Cardiac septum (tissue), 1 donor: Measurements from ENCODE around the gene FUT3. TPM values are rescaled to one million over a fixed set of nuclear protein-coding genes. Genes with fewer than 3 reads are reported as not detected.
A peak's percentile ranks its signal among the peaks of the same experiment; 100 is the strongest.
"Not testable (repeated sequence)": the region's sequence is repeated elsewhere in the genome, so short reads cannot be mapped to it uniquely, and the experiment has no call there.

ENCODE experiments used
- DNase-seq: peaks from one replicate; pipeline ENCODE4 v3.0.0-alpha.2; 2020; ENCODE audit warnings: low spot score
- intact Hi-C: fragments of 100-400 bp; cut with DNase I; formaldehyde crosslinking; loops from one replicate; pipeline ENCODE4 v1.14.0; 2022
- total RNA-seq: library from RNA; stranded (reverse); fragmentation: NEBNext Ultra II Directional; extraction: Animal tissue kit (Norgen Biotek cat#: 25700); gene quantifications from one replicate; pipeline ENCODE4 v1.2.1, GENCODE V29; 2021
- donor health status: DM: no; HTN: no; CAD: no.

Gene FUT3
- total RNA-seq, 1 donor from 2014 or later: not detected

DNA sequence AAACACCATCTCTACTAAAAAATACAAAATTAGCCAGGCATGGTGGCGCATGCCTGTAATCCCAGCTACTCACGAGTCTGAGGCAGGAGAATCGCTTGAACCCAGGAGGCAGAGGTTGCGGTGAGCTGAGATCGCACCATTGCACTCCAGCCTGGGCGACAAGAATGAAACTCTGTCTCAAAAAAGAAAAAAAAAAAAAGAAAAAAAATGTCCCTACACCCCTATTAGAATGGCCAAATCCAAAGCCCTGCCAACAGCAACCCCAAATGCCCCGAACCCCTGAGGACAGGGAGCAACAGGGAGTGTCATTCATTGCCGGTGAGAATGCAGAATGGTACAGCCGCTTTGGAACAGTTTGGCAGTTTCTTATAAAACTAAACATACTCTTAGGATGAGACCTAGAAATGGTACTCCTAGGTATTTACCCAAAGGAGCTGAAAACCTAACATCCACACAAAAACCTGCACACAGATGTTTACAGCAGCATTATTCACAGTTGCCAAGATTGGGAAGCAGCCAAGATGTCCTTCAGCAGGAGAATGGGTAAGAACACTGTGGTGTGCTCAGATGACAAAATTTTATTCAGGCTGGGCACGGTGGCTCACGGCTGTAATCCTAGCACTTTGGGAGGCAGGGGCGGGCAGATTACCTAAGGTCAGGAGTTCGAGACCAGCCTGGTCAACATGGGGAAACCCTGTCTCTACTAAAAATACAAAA, 32.1 kb upstream of the FUT3 start:
- DNase-seq, intact Hi-C loops: not testable (repeated sequence)

DNA sequence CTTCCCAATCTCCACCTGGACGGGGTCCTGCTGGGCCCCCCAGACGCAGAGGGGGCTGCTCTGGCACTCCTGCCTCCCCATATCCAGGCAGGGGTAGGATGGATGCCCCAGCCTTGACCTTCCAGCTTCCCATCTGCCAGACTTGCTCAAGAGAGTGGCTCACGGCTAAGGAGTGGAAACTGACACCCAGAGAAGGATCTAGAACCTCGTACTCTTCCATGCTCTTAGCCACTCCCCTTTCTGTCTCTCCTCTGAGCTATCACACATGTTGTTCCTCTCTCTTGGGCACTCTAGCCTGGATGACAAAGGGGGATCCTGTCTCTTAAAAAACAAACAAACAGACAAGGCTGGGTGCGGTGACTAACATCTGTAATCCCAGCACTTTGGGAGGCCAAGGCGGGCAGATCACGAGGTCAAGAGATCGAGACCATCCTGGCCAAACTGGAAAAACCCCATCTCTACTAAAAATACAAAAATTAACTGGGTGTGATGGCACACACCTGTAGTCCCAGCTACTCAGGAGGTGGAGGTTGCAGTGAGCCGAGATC, 31.2 kb upstream of the FUT3 start:
- intact Hi-C loops: no loop called here

DNA sequence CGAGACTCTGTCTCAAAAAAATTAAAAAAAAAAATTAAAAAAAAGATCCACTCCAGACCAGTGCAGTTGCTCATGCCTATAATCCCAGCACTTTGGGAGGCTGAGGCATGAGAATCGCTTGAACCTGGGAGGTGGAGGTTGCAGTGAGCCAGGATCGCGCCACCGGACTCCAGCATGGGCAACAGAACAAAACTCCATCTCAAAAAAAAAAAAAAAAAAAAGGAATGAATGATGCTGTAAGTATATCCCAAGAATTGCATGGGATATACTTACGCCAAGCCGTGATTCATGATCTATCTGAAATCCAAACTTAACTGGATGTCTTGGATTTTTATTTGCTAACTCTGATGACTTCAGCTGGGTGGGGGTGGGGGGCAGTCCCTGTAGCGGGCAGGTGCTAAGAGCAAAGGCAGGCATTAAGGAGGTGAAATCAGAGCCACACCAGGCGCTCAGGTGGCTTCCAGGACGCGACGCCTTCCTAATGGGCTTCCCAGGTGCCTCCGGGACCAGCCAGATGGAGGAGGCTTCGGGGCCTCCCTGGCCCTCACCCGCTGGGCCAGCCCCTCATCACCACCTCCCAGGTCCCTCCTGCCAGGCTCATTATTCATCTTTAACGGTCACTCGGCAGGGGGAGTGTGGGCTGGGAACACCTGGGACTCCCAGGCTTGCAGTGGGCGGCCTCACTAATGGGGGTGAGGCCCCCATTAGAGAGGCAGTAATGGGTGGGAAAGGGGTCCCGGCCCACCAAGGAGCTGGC, 30.5 kb upstream of the FUT3 start:
- intact Hi-C loops: no loop called here
- DNase-seq: no peak

More for the DNA sequence above, 31.2 kb upstream of the FUT3 start:
- DNase-seq: no peak

DNA sequence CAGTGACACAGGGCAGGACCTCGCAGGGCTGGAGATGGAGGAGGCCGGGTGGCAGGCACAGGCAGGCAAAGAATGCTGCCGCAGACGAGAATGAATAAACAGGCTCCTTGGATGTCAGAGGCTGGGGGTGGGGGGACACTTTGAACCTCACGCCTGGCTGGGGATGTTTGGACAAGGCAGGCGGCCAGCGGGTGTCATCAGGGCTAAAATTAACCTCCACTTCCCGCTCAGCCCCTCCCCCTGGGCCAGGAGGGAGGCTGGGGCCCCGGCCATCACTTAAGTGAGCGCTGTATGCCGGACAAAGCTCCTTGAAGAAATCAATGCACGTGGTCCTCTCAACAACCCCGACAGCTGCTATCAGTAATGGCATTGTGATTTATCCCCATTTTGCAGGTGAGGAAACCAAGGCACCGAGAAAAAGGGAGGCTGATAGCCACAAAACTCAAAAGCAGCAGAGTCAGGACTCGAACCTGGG, 29.4 kb upstream of the FUT3 start:
- peak; percentile 89 for DNase-seq
- intact Hi-C loops: no loop called here

DNA sequence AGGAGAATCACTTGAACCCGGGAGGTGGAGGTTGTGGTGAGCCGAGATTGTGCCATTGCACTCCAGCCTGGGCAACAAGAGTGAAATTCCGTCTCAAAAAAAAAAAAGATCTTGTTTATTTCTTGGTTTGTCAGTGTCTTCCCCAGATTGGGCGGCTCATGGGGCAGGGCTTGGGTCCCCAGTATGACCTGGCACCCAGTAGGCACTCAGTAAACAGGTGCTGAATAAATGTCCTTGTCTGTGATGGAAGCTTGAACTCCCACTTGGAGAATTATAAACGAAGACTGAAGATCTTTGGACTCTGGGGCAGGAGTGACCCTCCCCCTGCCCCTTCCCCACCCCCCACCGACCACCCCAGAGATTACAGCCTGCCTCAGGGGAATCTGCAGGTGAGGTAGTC, 28.9 kb upstream of the FUT3 start:
- intact Hi-C loops: no loop called here
- no peak for DNase-seq

DNA sequence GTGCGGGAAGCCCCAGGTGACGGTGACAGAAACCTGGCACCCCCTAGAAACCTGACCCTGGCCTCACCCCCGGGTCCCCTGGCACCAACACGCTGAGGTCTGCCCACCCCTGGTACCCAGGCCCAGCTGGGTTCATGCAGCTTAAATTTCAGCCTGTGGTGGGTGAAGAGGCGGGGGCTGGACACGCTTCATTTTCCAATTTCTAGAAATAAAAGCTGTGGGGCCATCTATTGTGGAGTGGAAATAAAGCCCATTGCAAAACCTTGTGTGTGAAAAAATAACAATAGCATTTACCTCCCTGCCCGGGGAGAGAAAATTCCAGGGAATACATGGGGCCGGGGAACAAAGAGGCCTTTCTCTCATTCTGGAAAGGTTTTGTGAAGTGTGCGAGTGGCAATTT, 26.6 kb upstream of the FUT3 start:
- no peak for DNase-seq
- intact Hi-C loops: no loop called here

DNA sequence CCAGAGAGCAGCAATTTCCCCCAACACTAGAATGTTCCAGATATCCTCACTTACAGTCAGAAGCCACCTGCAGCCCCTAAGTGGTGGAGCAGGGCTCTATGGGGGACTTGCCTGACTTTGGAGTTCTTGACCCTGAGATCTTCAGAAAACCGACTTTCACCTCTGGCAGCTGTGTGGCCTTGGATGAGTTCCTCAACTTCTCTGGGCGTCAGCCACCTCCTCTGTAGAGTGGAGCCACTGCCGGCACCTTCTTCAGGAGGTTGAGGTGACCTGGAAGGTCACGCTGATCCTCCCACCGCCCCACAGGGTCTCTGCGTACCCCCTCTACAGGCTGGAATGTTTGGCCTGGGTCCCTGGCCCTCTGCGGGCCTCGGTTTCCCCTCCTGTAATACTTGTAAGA, 26.2 kb upstream of the FUT3 start:
- intact Hi-C loops: no loop called here
- no peak for DNase-seq

DNA sequence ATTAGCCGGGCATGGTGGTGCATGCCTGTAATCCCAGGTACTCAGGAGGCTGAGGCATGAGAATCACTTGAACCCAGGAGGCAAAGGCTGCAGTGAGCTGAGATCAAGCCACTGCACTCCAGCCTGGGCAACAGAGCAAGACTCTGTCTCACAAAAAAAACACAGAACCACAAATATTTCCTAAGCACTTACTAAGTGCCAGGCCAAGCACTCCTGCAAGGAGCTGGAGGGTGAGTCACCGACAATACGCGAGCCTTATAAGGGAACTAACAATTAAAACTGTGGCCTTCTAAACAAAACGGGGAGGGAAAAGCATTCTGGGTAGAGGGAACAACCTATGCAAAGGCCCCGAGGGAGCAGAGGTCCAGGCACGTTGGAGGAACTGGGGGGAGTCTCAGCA, 23.2 kb upstream of the FUT3 start:
- intact Hi-C loops: not testable (repeated sequence)

DNA sequence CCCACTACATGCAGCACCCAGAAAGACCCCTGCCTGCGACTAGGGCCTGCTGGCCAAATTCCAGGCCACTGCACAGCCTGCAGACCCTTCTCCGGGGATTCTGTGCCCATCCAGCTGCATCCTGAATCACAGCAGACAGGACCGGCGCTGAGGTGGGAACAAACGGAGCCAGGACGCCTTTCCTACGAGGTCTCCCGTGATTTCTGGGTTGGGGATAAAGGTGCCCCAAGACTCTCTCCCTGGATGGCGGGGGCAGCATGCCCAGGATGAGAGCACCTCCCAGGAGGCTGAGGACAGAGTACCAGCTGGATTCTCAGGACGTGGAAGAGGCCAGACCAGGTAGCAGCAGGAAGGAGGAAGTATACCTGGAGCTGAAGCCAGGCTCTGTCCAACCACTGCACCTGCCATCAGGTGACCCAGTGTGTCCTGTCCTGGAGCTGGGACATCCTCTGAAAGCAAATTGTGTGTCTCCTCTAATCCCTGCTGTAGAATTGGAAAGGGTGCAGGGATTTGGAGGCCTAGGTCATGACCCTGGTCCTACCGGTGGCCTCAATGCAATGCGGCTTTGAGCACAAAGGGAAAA, 22.5 kb upstream of the FUT3 start:
- DNase-seq: no peak
- intact Hi-C loops: no loop called here

More for the DNA sequence above, 23.2 kb upstream of the FUT3 start:
- not testable (repeated sequence) for DNase-seq

DNA sequence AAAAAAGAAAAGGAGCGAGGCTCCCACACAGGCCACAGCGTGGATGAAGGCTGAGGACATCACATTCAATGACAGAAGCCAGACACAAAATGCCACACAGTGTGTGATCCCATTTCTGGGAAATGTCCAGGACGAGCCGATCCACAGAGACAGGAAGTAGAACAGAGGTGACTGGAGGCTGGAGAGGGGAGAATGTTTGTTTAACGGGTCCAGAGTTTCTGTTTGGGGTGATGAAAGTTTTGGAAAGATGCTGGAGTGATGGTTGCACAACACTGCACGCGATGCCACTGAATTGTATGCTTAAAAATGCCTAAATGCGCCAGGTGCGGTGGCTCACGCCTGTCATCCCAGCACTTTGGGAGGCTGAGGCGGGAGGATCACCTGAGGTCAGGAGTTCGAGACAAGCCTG, 19.7 kb upstream of the FUT3 start:
- intact Hi-C loops: no loop called here
- no peak for DNase-seq

DNA sequence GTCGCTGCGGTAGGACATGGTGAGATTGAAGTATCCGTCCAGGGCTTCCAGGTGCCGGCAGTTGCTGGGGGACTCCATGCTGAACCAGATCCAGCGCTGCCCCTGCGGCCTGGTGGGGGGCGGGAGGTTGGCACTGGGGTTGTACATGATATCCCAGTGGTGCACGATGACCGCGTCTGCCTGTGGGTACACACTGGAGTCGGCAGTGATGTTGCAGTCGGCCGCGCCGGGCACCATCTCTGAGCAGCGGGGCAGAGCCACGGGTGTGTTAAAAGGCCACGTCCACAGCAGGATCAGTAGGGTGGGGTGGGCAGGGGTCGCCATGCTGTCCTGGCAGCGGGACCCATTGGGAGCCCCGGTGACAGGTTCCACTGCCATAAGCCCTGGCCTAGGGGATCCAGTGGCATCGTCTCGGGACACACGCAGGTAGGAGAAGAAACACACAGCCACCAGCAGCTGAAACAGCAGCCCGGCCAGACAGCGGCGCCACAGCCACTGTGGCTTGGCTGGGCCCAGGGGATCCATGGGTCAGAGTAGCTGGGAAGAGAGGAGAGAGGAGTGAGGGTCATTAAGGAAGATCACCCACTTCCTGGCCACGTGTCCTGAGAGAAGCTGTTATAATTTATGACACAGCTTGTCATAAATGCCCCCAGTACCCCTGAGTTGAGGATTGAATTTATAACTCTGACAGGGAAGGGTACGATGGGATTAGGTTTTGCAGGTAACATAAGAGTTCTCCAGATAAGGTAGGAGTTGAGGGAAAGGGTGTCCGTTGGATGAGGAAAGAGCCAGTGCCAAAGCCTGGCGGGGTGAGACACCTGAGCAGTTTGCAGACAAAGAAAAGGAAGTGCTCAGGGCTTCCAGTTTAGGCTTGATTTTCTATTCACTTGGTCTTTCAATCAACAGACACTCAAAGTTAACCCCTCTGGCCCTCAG, 16.2 kb upstream of the FUT3 start:
- DNase-seq: no peak
- intact Hi-C loops: no loop called here

DNA sequence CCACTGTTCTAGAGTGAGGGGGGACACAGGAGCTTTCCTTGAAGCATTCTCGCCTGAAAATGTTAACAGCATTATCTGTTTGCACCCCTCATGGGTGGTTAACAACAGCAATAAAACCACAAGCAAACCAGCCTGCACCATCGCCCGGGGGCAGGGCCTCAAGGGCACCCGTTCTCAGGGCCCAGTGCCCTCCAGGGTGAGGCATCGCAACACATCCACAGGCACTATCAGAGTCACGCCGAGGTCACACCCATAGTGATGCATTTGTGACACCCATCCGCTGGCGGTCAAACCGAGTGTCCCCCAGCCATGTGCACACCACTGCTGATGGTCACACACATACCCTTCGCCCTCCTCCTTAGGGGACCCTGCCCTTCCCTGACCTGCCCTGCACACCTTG, 14.5 kb upstream of the FUT3 start:
- DNase-seq: no peak
- intact Hi-C loops: no loop called here

DNA sequence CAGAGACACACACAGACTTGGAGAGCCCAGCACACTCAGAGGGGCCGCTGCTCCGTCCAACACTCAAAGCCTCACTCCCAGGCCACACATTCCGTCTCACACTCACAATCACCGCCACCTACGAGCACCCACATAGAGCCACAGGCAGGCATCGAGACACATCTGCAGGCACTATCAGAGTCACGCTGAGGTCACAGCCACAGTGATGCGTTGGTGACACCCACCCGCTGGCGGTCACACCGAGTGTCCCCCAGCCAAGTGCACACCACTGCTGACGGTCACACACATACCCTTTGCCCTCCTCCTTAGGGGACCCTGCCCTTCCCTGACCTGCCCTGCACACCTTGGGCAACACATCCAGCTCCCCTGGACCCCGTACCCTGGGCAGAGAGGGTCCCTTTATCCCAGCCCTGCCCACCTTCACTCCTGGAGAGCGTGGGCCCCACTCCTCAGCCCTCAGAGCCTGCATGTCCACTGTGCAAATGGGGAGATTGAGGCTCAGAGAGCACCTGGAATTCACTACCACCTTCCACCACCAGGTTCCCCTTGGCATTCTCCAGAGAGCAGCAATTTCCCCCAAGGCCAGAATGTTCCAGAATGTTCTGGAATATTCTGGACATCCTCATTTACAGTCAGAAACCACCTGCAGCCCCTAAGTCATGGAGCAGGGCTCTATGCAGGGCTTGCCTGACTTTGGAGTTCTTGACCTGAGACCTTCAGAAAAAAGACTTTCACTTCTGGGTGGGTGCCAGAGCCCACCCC, 13.7 kb upstream of the FUT3 start:
- intact Hi-C loops: no loop called here
- no peak for DNase-seq

DNA sequence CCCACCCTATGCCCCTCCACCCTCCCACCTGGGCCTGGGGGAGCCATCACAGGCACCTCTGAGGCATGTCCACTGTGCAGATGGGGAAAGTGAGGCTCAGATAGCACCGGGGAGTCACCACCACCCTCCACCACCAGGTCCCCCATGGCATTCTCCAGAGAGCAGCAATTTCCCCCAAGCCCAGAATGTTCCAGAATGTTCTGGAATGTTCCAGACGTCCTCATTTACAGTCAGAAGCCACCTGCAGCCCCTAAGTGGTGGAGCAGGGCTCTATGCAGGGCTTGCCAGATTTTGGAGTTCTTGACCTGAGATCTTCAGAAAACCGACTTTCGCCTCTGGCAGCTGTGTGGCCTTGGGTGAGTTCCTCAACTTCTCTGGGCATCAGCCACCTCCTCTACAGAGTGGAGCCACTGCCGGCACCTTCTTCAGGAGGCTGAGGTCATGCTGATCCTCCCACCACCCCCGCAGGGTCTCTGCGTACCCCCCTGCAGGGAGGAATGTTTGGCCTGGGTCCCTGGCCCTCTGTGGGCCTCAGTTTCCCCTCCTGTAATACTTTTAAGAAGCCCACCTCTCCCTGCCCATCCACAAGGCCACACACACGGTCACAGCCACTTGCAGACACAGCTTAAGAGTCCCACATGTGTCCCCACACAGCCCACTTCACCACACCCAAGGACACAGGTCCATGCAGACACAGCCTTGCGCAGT, 12.9 kb upstream of the FUT3 start:
- no peak for DNase-seq
- intact Hi-C loops: no loop called here

DNA sequence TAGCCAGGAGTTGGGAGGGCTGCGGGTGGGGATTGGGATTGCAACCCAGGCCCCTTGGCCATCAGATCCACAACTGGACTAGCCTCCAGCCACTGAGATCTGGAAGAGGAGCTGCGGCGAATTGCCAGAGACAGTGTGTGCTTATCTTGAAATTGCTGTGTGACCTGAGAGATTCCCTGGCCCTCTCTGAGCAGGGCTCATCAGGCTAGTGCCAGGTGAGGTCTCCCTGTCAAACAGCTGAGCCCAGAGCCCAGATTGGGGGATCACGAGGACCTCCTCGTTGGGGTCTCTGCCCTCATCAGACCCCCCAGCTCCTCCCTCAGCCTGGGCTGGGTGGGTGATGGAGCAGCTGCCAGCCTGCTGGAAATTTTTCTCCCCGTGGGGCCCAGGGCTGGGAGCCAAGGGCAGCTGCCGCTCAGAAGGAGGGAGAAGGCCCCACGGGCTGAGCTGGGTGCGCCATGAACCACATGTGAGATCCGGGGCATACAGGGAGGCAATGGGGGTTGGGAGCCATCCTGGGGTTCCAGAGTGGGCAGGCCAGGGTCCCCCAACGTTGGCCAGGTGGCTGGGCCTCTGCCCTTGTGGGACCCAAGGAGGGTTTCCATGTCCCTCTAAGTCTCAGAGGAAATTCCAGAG, 11.9 kb upstream of the FUT3 start:
- DNase-seq: no peak
- intact Hi-C loops: no loop called here

DNA sequence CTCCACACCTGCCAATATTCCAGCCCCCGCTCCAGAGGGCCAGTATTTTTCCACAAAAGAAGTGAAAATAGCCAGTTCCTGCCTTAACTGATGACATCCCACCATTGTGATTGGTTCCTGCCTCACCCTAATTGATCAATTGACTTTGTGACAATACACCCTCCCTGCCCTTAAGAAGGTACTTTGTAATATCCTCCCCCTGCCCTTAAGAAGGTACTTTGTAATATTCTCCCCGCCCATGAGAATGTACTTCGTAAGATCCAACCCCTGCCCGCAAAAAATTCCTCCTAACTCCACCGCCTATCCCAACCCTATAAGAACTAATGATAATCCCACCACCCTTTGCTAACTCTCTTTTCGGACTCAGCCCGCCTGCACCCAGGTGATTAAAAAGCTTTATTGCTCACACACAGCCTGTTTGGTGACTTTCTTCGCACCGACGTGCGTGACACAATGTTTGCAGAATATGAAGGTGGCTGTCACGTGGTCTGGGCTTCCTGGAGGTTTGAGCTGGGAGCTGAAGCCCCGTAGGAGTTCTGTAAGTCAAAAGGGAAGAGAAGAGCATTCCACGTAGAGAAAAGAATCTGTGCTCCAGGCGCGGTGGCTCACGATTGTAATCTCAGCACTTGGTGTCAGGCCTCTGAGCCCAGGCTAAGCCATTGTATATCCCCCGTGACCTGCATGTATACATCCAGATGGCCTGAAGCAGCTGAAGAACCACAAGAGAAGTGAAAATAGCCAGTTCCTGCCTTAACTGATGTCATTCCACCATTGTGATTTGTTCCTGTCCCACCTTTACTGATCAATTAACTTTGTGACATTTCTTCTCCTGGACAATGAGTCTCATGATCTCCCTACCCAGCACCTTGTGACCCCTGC, 6.2 kb upstream of the FUT3 start:
- intact Hi-C loops: no loop called here
- DNase-seq: no peak

DNA sequence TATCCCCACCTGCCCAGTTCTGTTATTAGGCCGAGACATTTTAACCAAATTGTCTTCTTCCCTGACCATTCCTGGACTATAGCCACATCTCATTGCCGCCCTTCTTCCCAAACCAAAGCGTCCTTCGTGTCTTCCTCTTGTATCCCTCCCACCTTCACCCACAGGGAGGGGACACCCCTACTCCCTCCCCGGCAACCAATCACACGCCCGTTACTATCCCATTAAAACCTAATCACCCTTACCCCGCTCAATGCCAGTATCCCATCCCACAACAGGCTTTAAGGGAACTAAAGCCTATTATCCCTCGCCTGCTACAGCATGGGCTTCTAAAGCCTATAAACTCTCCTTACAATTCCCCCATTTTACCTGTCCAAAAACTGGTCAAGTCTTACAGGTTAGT, 3.9 kb upstream of the FUT3 start:
- DNase-seq, intact Hi-C loops: not testable (repeated sequence)
